NCI-H446 (cell line): ENCODE measurements around the gene PRRG4.
"Not testable (repeated sequence)": the region's sequence is repeated elsewhere in the genome, so short reads cannot be mapped to it uniquely, and the experiment has no call there.

Experiments
- DNase-seq, 2 experiments: peaks; one replicate each; lab custom pipeline; 2025; lab: John Stamatoyannopoulos, UW

The PRRG4 gene

DNA sequence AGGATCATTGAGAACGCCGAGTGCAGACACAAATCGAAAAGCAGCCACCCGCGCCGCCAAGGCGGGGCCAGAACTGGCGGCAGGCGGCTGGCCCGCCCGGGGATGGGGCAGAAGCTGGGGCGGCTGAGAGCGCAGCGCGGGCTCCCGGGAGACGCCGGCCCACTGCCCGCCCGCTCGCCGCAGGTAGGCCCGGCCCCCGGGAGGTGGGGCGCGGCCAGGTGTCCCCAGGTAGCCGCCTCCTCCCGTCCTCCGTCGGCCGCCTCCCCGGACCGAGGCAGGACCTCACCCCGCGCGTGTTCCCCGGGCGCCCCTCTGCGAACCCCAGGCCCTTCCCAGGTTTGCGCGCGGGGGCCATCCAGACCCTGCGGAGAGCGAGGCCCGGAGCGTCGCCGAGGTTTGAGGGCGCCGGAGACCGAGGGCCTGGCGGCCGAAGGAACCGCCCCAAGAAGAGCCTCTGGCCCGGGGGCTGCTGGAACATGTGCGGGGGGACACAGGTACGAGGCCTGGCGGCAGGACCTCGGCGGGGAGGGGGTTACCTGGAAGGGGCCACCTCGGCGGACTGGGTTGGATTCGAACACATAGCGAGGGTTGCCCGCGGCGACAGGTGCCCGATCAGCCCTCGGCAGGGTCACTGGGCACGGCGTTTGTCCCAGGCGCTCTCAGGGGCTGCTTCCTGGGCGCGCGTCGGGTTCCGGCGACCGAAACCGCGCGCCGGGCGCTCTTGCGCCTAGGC is at the start of gene PRRG4:
Gene PRRG4 (plus strand): TSS at position 248 of the 733 bp plus-strand sequence. CDS start 603 bp downstream, outside the sequence.
- DNase-seq = no peak

DNA sequence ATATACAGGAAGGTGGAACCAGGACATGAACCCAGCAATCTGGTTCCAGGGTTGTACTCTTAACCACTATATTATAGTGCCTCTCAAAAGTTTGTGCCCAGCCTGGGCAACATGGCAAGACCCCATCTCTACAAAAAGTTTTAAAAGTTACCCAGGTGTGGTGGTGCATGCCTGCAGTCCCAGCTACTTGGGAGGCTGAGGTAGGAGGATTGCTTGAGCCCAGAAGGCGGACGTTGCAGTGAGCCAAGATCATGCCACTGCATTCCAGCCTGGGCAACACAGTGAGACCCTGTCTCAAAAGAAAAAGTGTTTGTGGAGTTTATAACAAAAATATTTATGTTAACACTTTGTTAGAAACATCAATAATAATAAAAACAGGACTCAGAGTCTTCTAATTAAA is 48.9 kb upstream of the PRRG4 start:
- DNase-seq = not testable (repeated sequence)

DNA sequence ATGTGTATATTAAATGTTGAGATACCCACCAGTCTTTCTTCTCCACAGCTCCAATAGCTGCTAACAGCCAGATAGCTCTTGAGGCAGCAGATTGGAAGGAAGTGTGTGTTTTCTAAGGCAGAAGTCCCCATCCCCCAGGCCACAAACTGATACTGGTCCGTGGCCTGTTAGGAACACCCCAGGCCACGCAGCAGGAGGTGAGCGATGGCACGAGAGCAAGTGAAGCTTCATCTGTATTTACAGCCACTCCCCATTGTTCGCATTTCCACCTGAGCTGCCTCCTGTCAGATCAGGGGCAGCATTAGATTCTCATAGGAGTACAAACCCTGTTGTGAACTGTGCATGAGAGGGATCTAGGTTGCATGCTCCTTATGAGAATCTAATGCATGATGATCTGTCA is 48.0 kb upstream of the PRRG4 start:
- no peak for DNase-seq

GRCh38 chr11:32785262-32785661 is 44.5 kb upstream of the PRRG4 start:
- DNase-seq = no peak

- DNase-seq = no peak
Measured at GRCh38 chr11:32786811-32787210, 42.9 kb upstream of the PRRG4 start.

GRCh38 chr11:32790916-32791315 is 38.8 kb upstream of the PRRG4 start:
- DNase-seq = no peak

- no peak for DNase-seq
Measured at GRCh38 chr11:32792111-32792947, 37.4 kb upstream of the PRRG4 start.

- DNase-seq = peak; percentile 57 to 58
Measured at GRCh38 chr11:32792948-32793475, 36.7 kb upstream of the PRRG4 start.

- DNase-seq = no peak
Measured at GRCh38 chr11:32794439-32794838, 35.3 kb upstream of the PRRG4 start, which contains the start of gene CCDC73. Gene CCDC73 (minus strand): TSS chr11:32794662. CDS start chr11:32760243, 34,419 bp downstream.

- DNase-seq = no peak
Measured at GRCh38 chr11:32796425-32796824, 33.3 kb upstream of the PRRG4 start.

DNA sequence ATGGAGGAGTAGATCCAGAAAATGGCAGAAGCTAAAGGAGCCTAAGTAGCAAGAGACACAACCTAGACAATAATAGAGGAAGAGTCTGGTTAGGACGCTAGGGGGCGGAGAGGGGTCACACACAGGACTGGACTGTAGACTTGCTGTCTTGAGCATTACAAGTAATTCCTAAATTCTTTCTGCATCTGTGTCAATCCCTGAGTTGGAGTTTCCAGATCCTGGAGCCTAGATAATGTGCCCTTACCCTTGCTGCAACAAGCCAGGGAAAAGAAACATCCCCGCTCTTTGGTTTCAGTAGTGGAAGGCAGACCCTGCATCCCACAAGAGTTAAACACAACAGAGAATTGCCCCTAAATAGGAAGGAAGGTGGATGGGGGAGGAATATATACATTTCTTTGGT is 20.4 kb upstream of the PRRG4 start:
- peak; percentile 30 to 71 for DNase-seq

- DNase-seq = no peak
Measured at GRCh38 chr11:32817181-32817851, 12.4 kb upstream of the PRRG4 start.

DNA sequence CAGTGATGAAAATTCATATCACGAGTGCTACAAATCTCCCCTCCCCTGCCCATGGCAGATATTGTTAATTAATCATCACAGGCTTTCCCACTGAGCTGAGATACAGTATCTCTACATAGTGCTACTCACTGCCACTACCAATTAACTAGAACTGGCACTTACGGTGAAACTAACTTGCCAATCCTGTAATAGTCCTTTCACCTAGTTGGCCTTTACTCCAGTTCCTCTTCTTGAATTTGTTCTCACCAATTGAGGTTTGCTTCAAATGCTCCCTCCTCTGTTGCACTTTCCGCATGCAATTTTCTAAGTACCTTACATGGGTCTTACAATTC is 11.9 kb upstream of the PRRG4 start:
- DNase-seq = no peak

- DNase-seq = no peak
Measured at GRCh38 chr11:32819187-32819586, 10.5 kb upstream of the PRRG4 start.

GRCh38 chr11:32820497-32820896 is 9.2 kb upstream of the PRRG4 start:
- DNase-seq = no peak

- no peak for DNase-seq
Measured at GRCh38 chr11:32821517-32821916, 8.2 kb upstream of the PRRG4 start.

DNA sequence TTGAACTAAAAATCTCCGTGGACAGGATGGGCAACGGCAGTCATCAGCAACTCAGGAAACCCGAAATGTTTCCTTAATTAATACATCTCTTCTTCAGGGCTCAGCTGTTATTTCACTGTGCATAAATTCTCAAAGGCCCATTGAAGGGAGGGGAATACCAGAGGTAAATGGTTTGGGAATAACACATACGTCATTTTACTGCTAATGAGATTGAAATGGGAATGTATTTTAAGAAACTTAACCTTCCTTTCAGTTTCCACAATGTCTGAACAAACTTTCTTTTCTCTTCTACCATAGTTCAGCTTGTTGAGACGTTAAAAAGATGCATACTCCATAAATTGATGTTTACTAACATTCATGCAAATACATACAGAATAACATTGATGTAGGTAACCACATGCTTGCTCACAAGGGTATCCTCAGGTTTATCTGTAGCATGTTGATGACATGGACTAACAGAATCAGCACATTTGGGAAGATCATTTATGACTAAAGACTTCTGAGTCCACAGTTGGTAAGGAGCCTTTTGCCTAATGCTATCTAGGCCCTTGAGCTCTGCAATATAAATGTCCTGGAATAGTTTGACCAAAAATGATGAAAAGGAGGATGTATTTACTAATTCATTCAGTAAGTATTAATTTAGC is 7.7 kb upstream of the PRRG4 start:
- no peak for DNase-seq

- not testable (repeated sequence) for DNase-seq
Measured at GRCh38 chr11:32823617-32824016, 6.1 kb upstream of the PRRG4 start.

DNA sequence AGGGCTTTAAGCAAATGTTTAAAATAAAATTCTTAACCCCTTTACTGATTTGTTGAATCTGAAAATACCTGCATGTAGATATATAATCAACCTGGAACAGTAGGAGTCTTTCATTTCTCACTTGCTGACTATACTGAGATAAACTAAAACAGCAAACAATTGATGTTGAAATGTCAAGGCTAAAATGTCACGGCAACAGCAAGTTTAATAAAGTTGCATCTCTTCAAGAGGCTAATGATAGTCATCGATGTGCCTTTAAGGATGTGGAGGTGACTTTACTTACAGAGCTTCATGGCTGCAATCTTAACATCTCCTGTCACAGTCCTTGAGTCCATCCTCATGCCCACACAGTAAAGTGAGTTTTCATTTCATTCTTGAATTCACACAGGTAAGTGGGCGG is 3.6 kb upstream of the PRRG4 start:
- DNase-seq = no peak

GRCh38 chr11:32827276-32827675 is 2.5 kb upstream of the PRRG4 start:
- DNase-seq = no peak

DNA sequence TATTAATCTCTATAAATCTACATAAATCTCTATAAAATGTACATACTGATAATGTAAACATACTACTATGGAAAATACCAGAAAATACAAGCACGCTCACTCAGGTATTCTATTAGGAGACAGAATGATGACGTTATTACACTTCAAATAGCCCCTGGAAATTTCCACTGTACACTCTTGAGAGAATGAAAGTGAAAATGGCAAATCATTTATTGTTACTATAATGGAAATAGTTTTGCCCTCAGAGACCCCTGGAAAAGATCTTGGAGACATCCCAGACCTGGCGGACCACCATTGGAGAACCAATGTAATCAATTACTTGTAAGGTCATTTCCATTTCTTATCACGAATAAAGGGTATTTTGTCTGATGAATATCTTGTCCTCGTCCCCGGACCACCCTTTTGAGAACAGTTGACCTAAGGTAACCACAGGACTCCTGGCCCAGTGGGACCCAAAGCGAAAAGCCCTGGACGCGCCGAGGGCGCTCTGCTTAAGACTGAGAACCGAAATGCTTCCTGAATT is 509 bp upstream of the PRRG4 start:
- DNase-seq = no peak

GRCh38 chr11:32830413-32830738 is 649 bp downstream of the PRRG4 start:
- no peak for DNase-seq
